Right lobe of liver (tissue), 4 donors: ENCODE results near the gene KRTAP10-4.

Experiments used
- CTCF ChIP-seq, 4 donors: fragments of 200-600 bp in 3 of 4; fragments of 450-650 bp in 1 of 4; IDR thresholded peaks; one replicate each; pipeline versions ENCODE4 v1.5.1 to v1.8.0; 2016 to 2022; ENCODE audit warnings: antibody characterized with exemption in 4 of 4, mild to moderate bottlenecking in 2 of 4
- POLR2A ChIP-seq: fragments of 450-650 bp; IDR thresholded peaks from one replicate; pipeline ENCODE4 v1.6.1; 2017; ENCODE audit warnings: antibody characterized with exemption, mild to moderate bottlenecking
- donor health status: DM: no; HTN: no; CAD: no.
- donor health status: DM: no; HTN: no; CAD: no.
- donor health status: DM: no; HTN: yes; CAD: no.

GRCh38 chr21:44617071-44617501 lies 43.6 kb downstream of the KRTAP10-4 start:
- no peak for TF ChIP-seq CTCF (IDR thresholded peaks at IDR 0.05)
- TF ChIP-seq POLR2A = no peak
